HepG2 (cell line): Measurements from ENCODE around the gene KLHDC1. TPM values are rescaled to one million over a fixed set of nuclear protein-coding genes. Genes with fewer than 3 reads are reported as not detected.

Experiments used
- CENPT ChIP-seq: sonication (generic); formaldehyde crosslinking; IDR thresholded peaks from 2 replicates; pipeline ENCODE4 v1.8.0; 2022; ENCODE audit warnings: low read depth, mild to moderate bottlenecking, moderate library complexity, missing genetic modification reagents
- DMAP1 ChIP-seq: IDR thresholded peaks from 2 replicates; pipeline ENCODE4 v1.6.1; 2016
- GATAD2A ChIP-seq: IDR thresholded peaks from 2 replicates; pipeline ENCODE4 v1.6.1; 2016
- HMG20A ChIP-seq: IDR thresholded peaks from 2 replicates; pipeline ENCODE4 v1.6.1; 2016; ENCODE audit warnings: borderline replicate concordance
- HNRNPH1 ChIP-seq: fragments of 200-400 bp; formaldehyde crosslinking; optimal IDR thresholded peaks from 2 replicates; pipeline ENCODE3; 2017; ENCODE audit warnings: mild to moderate bottlenecking, low read depth, low read length
- HOXA9 ChIP-seq: sonication (generic); formaldehyde crosslinking; IDR thresholded peaks from 2 replicates; pipeline ENCODE4 v1.8.1; 2022; ENCODE audit warnings: missing genetic modification reagents, mild to moderate bottlenecking, moderate library complexity, borderline replicate concordance
- MED8 ChIP-seq: sonication (generic); formaldehyde crosslinking; IDR thresholded peaks from 2 replicates; pipeline ENCODE4 v1.8.1; 2023; ENCODE audit warnings: mild to moderate bottlenecking, missing genetic modification reagents; ENCODE audit not compliant: insufficient replicate concordance
- NCOA2 ChIP-seq: sonication (generic); formaldehyde crosslinking; IDR thresholded peaks from 2 replicates; pipeline ENCODE4 v1.8.0; 2022; ENCODE audit warnings: inconsistent platforms
- PAXIP1 ChIP-seq: sonication (generic); formaldehyde crosslinking; conservative IDR thresholded peaks from 2 replicates; pipeline ENCODE4 v1.4.0; 2020; ENCODE audit warnings: mild to moderate bottlenecking, missing genetic modification reagents, moderate library complexity
- POLR2AphosphoS5 ChIP-seq: IDR thresholded peaks from 2 replicates; pipeline ENCODE4 v1.6.1; 2012; ENCODE audit warnings: low read depth, low read length
- POLR2G ChIP-seq: fragments of 200-400 bp; formaldehyde crosslinking; IDR thresholded peaks from 2 replicates; pipeline ENCODE4 v1.6.1; 2018; ENCODE audit warnings: mild to moderate bottlenecking, low read depth, low read length, moderate library complexity
- REXO4 ChIP-seq: sonication (generic); formaldehyde crosslinking; IDR thresholded peaks from 2 replicates; pipeline ENCODE4 v1.8.0; 2022; ENCODE audit warnings: missing genetic modification reagents, mild to moderate bottlenecking, borderline replicate concordance
- ZBTB49 ChIP-seq: sonication (generic); formaldehyde crosslinking; IDR thresholded peaks from 2 replicates; pipeline ENCODE4 v1.4.0; 2020; ENCODE audit warnings: missing genetic modification reagents, borderline replicate concordance
- ZFY ChIP-seq: sonication (generic); formaldehyde crosslinking; IDR thresholded peaks from 2 replicates; pipeline ENCODE4 v1.4.0; 2020; ENCODE audit warnings: missing genetic modification reagents
- ZNF350 ChIP-seq: sonication (generic); formaldehyde crosslinking; IDR thresholded peaks from 2 replicates; pipeline ENCODE4 v1.4.0; 2020; ENCODE audit warnings: mild to moderate bottlenecking, low read depth, missing genetic modification reagents, borderline replicate concordance
- ZNF460 ChIP-seq: sonication (generic); formaldehyde crosslinking; IDR thresholded peaks from 2 replicates; pipeline ENCODE4 v1.5.1; 2020; ENCODE audit warnings: missing genetic modification reagents, mild to moderate bottlenecking, borderline replicate concordance
- ZNF724P ChIP-seq: sonication (generic); formaldehyde crosslinking; IDR thresholded peaks from 2 replicates; pipeline ENCODE4 v1.8.0; 2022; ENCODE audit warnings: missing genetic modification reagents, borderline replicate concordance
- ZNF768 ChIP-seq: sonication (generic); formaldehyde crosslinking; IDR thresholded peaks from 2 replicates; pipeline ENCODE4 v1.4.0; 2020; ENCODE audit warnings: missing genetic modification reagents
- polyA plus RNA-seq, 8 experiments: library from polyadenylated mRNA; depleted of rRNA in 3 of 8; stranded (reverse) in 7 of 8; unstranded in 1 of 8; fragments of >200 nt; fragmentation: Illumina TruSeq in 4 of 8; extraction: Trizol in 4 of 8; gene quantifications; 2 replicates each; pipeline versions ENCODE4 v1.2.1 to v1.2.3, GENCODE V29; 2011 to 2016; ENCODE audit warnings: low read depth in 4 of 8, missing spikeins in 1 of 8, mixed read lengths in 1 of 8; ENCODE audit not compliant: insufficient read depth in 1 of 8
- total RNA-seq, 5 experiments: library from RNA; depleted of rRNA; stranded (reverse); fragments of >200 nt; fragmentation: Illumina TruSeq; extraction: Trizol; gene quantifications; 2 replicates each; pipeline ENCODE4 v1.2.3, GENCODE V29; 2016; ENCODE audit warnings: low read depth in 1 of 5
- TF ChIP-seq, protein P1 (sequence below): fragments of 450-650 bp; IDR thresholded peaks from 2 replicates; pipeline ENCODE4 v1.6.1; 2017; ENCODE audit warnings: mild to moderate bottlenecking

The KLHDC1 gene
- total and polyA plus RNA-seq, 2 of the 13 experiments (the other 11 are each of a cell fraction or from before 2014, with no cell fraction given) = 0.11 TPM; not detected in 1

- TF ChIP-seq ZNF724P (CRISPR knock-in tag) (no peak), GATAD2A (CRISPR knock-in tag) (0 out of 2 replicates have a peak, but pooled peaks have one; percentile 24), POLR2AphosphoS5 (no peak), ZFY (CRISPR knock-in tag) (peak; percentile 54), PAXIP1 (CRISPR knock-in tag) (peak; percentile 26; the same call in 1 of the 2 replicates), DMAP1 (CRISPR knock-in tag) (0 out of 2 replicates have a peak, but pooled peaks have one; percentile 27), HOXA9 (no peak), POLR2G (no peak), CENPT (CRISPR knock-in tag) (no peak), ZBTB49 (no peak), ZNF768 (no peak), REXO4 (CRISPR knock-in tag) (no peak), ZNF460 (CRISPR knock-in tag) (no peak), NCOA2 (CRISPR knock-in tag) (0 out of 2 replicates have a peak, but pooled peaks have one; percentile 21), MED8 (CRISPR knock-in tag) (no peak), ZNF350 (CRISPR knock-in tag) (0 out of 2 replicates have a peak, but pooled peaks have one; percentile 15), HNRNPH1 (no peak), HMG20A (CRISPR knock-in tag) (no peak)
- TF ChIP-seq, protein P1, sequence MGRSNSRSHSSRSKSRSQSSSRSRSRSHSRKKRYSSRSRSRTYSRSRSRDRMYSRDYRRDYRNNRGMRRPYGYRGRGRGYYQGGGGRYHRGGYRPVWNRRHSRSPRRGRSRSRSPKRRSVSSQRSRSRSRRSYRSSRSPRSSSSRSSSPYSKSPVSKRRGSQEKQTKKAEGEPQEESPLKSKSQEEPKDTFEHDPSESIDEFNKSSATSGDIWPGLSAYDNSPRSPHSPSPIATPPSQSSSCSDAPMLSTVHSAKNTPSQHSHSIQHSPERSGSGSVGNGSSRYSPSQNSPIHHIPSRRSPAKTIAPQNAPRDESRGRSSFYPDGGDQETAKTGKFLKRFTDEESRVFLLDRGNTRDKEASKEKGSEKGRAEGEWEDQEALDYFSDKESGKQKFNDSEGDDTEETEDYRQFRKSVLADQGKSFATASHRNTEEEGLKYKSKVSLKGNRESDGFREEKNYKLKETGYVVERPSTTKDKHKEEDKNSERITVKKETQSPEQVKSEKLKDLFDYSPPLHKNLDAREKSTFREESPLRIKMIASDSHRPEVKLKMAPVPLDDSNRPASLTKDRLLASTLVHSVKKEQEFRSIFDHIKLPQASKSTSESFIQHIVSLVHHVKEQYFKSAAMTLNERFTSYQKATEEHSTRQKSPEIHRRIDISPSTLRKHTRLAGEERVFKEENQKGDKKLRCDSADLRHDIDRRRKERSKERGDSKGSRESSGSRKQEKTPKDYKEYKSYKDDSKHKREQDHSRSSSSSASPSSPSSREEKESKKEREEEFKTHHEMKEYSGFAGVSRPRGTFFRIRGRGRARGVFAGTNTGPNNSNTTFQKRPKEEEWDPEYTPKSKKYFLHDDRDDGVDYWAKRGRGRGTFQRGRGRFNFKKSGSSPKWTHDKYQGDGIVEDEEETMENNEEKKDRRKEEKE = no peak
These were observed 69.1 kb downstream of the KLHDC1 start (continued) for GRCh38 chr14:49761839-49762551.
